NCI-H345 (cell line): ENCODE results near the gene GPC5.

Experiments used
- DNase-seq: peaks from one replicate; lab custom pipeline; 2025; lab: John Stamatoyannopoulos, UW

The GPC5 gene

GRCh38 chr13:92012787-92013186, 614.4 kb downstream of the GPC5 start:
- DNase-seq, result no peak

- DNase-seq, result no peak
Measured at GRCh38 chr13:92017737-92018136, 619.3 kb downstream of the GPC5 start.

DNA sequence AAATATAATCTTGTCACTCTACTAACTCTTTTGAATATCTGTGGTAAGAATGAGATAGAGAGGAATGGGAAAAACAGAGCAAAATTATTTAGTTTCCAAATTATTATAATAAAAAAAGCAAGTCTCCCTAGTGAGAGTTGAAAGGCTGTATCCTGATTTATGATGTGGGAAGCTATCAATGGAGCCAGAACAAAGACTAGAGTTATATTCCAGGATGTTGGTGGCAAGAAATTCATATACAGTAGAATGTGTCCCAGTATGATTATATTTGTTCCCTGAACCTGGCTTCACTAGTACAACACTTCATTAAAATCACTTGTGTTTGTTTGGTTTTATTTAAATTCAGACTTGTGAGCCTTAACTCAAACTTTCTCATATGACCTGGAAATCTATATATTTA, 630.3 kb downstream of the GPC5 start:
- no peak for DNase-seq

- DNase-seq, result no peak
Measured at GRCh38 chr13:92029641-92030040, 631.2 kb downstream of the GPC5 start.

GRCh38 chr13:92038905-92039304, 640.5 kb downstream of the GPC5 start:
- DNase-seq, result no peak

GRCh38 chr13:92042522-92042921, 644.1 kb downstream of the GPC5 start:
- DNase-seq, result no peak

- DNase-seq, result no peak
Measured at GRCh38 chr13:92044351-92044750, 645.9 kb downstream of the GPC5 start.

- DNase-seq, result no peak
Measured at GRCh38 chr13:92054389-92054788, 656.0 kb downstream of the GPC5 start.

GRCh38 chr13:92074658-92075057, 676.2 kb downstream of the GPC5 start:
- peak; percentile 10 for DNase-seq

GRCh38 chr13:92097337-92097903, 699.0 kb downstream of the GPC5 start:
- no peak for DNase-seq

- DNase-seq, result no peak
Measured at GRCh38 chr13:92101801-92102200, 703.4 kb downstream of the GPC5 start.

GRCh38 chr13:92103689-92104153, 705.3 kb downstream of the GPC5 start:
- DNase-seq, result no peak

DNA sequence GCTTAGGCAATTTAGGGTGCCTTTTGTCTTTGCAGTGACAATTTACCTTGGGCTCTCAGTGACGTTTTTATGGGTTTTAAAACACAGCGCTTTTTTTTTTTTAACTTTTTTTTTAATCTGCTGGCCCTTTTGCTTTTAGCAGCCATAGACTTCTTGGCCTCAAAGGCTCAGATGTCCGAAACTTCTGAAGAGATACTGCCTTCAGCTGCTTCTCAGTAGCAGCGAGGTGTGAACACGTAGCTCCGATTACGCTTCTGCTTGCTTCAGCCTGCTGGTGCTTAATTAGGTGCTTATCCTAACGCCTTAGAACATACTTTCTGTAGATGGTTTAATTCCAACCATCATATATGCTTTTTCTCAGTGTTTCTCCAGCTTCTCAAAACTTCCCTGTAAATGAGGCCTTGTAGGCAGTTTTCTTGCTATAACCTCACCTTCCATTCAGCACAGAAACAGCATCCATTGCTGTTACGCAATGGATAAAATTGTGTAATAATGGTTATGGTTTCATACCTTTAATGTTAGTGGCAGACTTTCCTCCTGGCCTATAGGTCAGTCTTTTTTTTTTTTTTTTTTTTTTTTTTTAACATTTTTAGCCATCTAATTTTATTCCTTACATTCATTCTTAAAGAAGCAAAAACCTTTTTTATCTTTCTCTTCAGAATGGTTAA, 723.9 kb downstream of the GPC5 start:
- no peak for DNase-seq

GRCh38 chr13:92126399-92126798, 728.0 kb downstream of the GPC5 start:
- no peak for DNase-seq

DNA sequence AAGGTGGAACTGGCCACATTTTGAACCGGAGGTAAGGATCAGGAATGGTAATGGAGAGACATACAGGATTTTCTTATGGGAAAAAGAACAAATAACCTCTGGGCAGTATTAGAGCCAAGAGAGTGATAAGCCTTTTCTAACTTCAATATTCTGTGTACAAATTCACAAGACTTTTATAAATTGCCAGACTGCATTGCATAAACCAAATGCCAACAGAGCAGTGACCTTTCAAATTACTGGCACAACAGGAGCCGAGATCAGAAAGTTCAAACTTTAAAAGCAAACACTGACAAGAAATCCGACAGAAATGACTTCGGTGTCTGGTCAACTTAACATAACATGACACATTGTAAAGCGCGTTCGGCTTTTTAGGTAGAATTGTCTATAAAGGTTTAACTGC, 737.1 kb downstream of the GPC5 start:
- no peak for DNase-seq

- no peak for DNase-seq
Measured at GRCh38 chr13:92136449-92137155, 738.2 kb downstream of the GPC5 start.

GRCh38 chr13:92137520-92137919, 739.1 kb downstream of the GPC5 start:
- DNase-seq, result no peak

DNA sequence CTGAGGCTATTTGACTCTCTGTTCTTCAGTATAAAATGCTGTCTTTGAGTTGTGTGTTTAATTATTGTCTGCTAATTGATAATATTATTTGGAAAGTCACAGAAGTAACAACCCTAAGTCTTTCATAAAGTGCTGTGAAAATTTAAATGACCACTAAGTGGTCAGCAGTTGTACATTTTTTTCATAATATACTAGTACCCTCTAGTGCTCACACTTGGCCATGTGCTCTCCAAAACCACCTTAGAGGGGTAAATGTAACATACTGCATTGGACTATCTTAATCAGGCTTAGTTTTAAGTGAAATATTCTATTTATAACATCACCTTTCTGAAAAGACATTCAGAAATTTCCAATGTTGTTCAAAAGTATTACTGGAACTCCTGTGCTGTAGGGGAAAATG, 745.3 kb downstream of the GPC5 start:
- DNase-seq, result no peak

DNA sequence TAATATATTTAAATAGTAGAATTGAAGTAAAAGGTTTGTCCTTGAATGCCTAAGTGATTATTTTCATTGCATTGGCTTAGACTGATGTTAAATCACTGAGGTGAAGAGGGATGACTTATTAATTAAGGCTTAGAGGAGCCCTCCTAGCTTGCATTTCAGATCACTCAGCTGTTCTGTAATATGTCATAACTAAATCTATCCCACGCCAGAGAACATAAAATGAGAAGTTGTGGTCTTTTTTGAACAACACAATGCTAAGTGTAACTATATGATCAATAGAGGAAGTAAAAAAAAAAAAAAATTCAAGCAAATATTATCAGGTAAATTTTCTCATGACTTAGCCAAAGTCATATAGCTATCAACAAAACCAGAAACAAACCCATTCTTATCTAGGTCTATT, 752.2 kb downstream of the GPC5 start:
- DNase-seq, result no peak

GRCh38 chr13:92158346-92158745, 759.9 kb downstream of the GPC5 start:
- DNase-seq, result no peak

- DNase-seq, result no peak
Measured at GRCh38 chr13:92164822-92165221, 766.4 kb downstream of the GPC5 start.

- DNase-seq, result no peak
Measured at GRCh38 chr13:92172191-92172590, 773.8 kb downstream of the GPC5 start.

DNA sequence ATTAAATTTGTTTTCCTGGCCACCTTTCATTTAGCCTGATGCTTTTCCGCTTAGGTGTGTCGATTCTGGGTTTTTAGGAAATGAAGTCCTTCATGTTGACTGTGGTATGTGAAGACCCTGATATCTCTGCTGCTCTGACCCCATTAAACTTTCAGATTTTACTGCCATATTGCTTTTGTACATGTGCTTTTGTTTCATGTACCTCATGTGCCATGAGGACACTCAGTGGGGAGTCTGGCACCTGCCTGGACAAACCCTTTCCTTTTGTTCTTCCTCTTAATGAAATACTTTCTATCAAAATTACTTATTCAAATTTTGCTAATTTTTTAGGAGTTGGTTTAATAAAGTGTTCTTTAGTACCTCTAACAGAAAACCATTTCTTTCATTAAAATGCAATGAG, 774.8 kb downstream of the GPC5 start:
- DNase-seq, result no peak
